GM12872 (cell line): Measurements from ENCODE around the gene GMPPA.

Experiments
- TF ChIP-seq, protein P1 (sequence below): IDR thresholded peaks from 3 replicates; pipeline ENCODE4 v1.5.1; 2011; ENCODE audit warnings: low read depth, mild to moderate bottlenecking, low read length, moderate library complexity; ENCODE audit not compliant: insufficient read depth

Gene GMPPA

GRCh38 chr2:219475697-219476651 is 22.7 kb upstream of the GMPPA start:
- TF ChIP-seq, protein P1, sequence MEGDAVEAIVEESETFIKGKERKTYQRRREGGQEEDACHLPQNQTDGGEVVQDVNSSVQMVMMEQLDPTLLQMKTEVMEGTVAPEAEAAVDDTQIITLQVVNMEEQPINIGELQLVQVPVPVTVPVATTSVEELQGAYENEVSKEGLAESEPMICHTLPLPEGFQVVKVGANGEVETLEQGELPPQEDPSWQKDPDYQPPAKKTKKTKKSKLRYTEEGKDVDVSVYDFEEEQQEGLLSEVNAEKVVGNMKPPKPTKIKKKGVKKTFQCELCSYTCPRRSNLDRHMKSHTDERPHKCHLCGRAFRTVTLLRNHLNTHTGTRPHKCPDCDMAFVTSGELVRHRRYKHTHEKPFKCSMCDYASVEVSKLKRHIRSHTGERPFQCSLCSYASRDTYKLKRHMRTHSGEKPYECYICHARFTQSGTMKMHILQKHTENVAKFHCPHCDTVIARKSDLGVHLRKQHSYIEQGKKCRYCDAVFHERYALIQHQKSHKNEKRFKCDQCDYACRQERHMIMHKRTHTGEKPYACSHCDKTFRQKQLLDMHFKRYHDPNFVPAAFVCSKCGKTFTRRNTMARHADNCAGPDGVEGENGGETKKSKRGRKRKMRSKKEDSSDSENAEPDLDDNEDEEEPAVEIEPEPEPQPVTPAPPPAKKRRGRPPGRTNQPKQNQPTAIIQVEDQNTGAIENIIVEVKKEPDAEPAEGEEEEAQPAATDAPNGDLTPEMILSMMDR = peak; percentile 89

DNA sequence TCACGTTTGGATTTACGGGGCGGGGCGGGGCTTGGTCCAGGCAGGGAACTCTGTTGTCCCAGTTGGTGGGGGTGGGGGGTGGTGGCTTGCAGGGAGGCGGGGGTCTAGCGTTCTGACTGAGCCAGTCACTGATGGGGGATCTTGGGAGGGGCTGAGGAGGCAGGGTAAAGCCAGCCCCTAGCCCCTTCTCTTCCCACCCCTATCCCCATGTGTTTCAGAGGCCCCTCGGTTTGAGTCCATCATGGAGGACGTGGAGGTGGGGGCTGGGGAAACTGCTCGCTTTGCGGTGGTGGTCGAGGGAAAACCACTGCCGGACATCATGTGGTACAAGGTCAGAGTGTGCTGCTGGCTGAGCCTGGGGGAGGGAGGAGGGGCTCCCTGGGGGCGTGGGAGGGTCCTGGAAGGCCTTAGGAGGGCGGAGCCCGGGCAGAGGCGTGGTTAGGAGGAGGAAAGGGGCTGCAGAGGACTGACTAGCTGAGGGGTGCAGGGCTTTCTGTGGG is 22.0 kb upstream of the GMPPA start:
- TF ChIP-seq, protein P1 = no peak

DNA sequence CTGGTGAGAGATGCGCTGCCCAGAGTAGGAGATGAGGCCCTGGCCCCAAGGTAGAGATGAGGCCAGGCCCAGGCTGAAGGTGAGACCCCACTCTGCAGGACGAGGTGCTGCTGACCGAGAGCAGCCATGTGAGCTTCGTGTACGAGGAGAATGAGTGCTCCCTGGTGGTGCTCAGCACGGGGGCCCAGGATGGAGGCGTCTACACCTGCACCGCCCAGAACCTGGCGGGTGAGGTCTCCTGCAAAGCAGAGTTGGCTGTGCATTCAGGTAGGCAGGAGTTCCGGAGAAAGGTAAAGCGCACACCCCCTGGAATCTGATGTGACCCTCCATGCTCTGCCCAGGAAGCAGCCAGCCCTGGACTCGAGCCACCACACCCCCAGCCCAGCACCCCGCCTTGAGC is 21.5 kb upstream of the GMPPA start:
- TF ChIP-seq, protein P1 = no peak

- TF ChIP-seq, protein P1 = no peak
Measured at GRCh38 chr2:219477815-219478214, 20.9 kb upstream of the GMPPA start.

DNA sequence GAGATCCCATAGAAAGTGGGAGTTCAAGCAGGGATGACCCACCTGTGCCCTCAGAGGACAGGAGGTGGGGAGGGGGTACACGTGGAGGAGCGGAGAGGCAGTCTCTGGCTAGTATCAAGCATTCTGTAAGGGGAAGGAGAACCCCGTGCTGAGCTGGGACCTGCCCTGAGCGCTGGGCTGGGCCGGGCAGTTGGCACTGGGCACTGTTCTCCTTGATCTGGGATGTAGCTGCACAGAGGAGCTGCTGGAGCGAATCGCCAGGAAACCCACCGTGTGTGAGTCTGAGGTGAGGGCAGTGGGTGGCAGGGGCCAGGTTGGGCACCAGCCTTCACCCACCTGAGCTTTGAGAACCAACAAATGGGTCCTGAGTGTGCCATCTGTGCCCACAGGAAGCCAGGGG is 19.8 kb upstream of the GMPPA start:
- TF ChIP-seq, protein P1 = no peak

DNA sequence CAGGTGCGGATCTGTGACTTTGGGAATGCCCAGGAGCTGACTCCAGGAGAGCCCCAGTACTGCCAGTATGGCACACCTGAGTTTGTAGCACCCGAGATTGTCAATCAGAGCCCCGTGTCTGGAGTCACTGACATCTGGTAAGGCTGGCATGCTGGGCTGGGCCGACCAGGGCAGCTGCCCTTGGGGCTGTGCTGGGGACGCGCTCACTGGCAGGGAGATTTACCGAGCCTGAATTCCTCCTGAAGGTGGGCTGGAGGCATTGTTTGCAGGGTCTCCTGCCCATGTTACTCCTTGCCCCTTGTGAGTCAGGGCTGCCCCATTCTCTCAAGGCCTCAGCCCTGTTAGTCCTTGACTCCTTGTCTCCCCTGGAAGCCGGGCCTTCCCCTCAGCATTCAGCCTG is 18.7 kb upstream of the GMPPA start:
- TF ChIP-seq, protein P1 = no peak

- TF ChIP-seq, protein P1 = no peak
Measured at GRCh38 chr2:219482674-219483405, 15.9 kb upstream of the GMPPA start.
